Naive B cell (primary cell): ENCODE results near the gene FYN. TPM values are rescaled to one million over a fixed set of nuclear protein-coding genes. Genes with fewer than 3 reads are reported as not detected.

Experiments
- ATAC-seq, 2 donors: fragments of 150-1000 bp; cut with Tn5 transposase; 2 replicates each; pipeline ENCODE4 v1.10.0; 2021; ENCODE audit warnings: low read depth in 2 of 2, mild to moderate bottlenecking in 2 of 2, moderate library complexity in 2 of 2
- DNase-seq: peaks from one replicate; pipeline ENCODE4 v3.0.0; 2022
- H3K27ac Mint-ChIP-seq, 6 donors: one replicate each; pipeline ENCODE4 v1.8.0; 2020 to 2022; ENCODE audit warnings: mild to moderate bottlenecking in 6 of 6, mixed read lengths in 6 of 6, moderate library complexity in 5 of 6, inconsistent platforms in 2 of 6
- H3K27me3 Mint-ChIP-seq, 3 donors: one replicate each; pipeline ENCODE4 v1.8.0; 2021 to 2022; ENCODE audit warnings: mixed read lengths in 3 of 3, mild to moderate bottlenecking in 1 of 3
- H3K36me3 Mint-ChIP-seq, 2 donors: one replicate each; pipeline ENCODE4 v1.8.0; 2020 to 2022; ENCODE audit warnings: mixed read lengths in 2 of 2, inconsistent platforms in 1 of 2, mild to moderate bottlenecking in 1 of 2
- H3K4me1 Mint-ChIP-seq, 3 donors: one replicate each; pipeline ENCODE4 v1.8.0; 2020 to 2022; ENCODE audit warnings: mixed read lengths in 3 of 3, inconsistent platforms in 1 of 3, mild to moderate bottlenecking in 1 of 3, moderate library complexity in 1 of 3
- H3K4me3 Mint-ChIP-seq, 8 donors: one replicate each; pipeline ENCODE4 v1.8.0; 2020 to 2022; ENCODE audit warnings: mild to moderate bottlenecking in 8 of 8, mixed read lengths in 8 of 8, moderate library complexity in 8 of 8, inconsistent platforms in 2 of 8
- H3K9me3 Mint-ChIP-seq, 7 donors: one replicate each; pipeline ENCODE4 v1.8.0; 2020 to 2022; ENCODE audit warnings: mixed read lengths in 7 of 7, mild to moderate bottlenecking in 5 of 7, inconsistent platforms in 2 of 7, moderate library complexity in 1 of 7
- polyA plus RNA-seq, 6 donors: library from polyadenylated mRNA; unstranded; fragments of 300-500 nt; fragmentation: Illumina TruSeq; gene quantifications; one replicate each; pipeline ENCODE4 v1.2.3, GENCODE V29; 2021; ENCODE audit warnings: low read depth in 6 of 6

Gene FYN
- polyA plus RNA-seq, 6 donors from 2014 or later, result 53.1 to 94.5 (median 78.7) TPM

DNA sequence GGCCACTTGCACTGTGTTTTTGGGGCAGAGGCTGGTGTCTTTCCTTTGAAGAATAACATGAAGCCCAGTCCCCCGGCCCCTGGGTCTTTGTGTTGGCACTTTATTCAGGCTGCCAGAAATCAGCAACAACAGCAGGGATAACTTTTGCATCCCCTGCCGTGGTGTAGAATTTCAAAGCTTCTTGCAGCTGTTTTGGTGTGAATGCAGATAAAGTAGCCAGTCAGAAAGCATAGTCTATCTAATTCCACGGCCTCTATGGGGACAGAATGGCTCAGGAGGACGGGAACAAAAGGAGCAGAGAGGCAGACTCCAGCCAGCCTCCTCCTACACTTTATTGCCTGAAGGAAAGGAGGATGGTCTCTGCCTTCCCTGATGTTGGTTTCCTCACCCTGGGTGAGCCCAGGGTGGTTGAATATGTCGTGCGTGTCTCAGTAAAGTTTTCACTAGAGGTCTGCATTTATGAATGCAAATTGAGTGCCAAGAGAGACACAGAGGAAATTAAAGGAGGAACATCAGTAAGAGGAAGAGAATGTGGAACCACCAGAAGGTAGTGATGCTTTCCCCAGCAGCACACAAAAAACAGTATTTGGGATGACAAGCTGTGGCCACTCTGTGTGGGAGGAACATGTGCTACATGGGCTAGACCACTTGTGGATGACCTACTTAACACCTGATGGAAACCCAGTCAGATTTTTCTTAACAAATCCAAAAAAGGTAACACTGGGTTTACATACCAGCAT, 141.6 kb downstream of the FYN start:
- Mint-ChIP-seq H3K9me3 (peaks cover 0 to 10% (median 0%) of the 10 kb centered on the region in 7 donors), H3K27ac (peak overlapping the region; percentile 24 to 92 (median 64)), H3K36me3 (peaks cover 0 to 4% of the 10 kb centered on the region in 2 donors), H3K4me3 (peak overlapping the region in 5 of 8 donors; percentile 7 to 53 (median 47)), H3K4me1 (peaks cover 51 to 66% (median 65%) of the 10 kb centered on the region in 3 donors), H3K27me3 (no peaks in the 10 kb centered on the region)
- ATAC-seq (peak; percentile 68 to 75), DNase-seq (no peak)

DNA sequence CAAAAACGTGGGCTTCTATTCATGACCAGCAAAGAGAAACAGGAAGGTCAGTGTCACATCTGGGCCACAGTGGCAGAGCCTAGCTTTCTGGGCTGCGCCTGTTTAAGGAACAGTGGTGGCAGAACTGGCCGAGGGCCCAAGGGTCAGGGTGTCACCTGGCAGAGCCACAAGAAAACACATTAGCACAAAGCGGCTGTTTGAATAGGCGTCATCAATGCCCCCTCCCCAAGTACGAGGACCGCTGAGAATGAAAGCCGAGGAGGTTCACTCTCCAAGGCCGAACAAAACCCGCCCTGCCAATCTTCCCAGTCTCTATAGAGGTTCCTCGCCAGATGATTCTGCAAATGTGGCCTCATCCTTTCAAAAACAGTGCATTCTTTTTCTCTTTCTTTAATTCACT, 142.4 kb downstream of the FYN start:
- Mint-ChIP-seq H3K4me3 (peak overlapping the region in 3 of 8 donors; percentile 20 to 53 (median 49)), H3K4me1 (peaks cover 49 to 69% (median 63%) of the 10 kb centered on the region in 3 donors), H3K36me3 (peaks cover 0 to 4% of the 10 kb centered on the region in 2 donors), H3K27me3 (no peaks in the 10 kb centered on the region), H3K27ac (peak overlapping the region in 5 of 6 donors; percentile 61 to 91 (median 74)), H3K9me3 (peaks cover 0 to 10% (median 0%) of the 10 kb centered on the region in 7 donors)
- ATAC-seq (no peak), DNase-seq (no peak)

DNA sequence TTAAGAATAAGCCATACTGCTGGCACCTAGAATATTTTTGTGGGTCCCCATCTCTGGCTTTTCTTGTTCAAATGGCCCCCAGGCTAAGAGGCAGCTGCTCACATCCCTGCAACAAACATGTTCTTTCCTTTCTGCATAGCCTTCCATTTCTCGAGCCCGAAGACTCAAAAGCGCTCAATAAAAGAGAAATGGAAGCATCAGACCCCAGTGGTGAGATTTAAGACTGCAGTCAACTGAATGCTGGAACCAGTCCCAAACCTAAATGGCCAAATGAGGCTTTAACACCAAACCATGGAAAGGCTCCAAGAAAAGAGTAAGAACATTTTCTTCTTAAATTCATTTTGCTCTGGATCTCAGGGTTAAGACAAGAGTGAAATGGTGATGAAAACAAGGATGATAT, 145.4 kb downstream of the FYN start:
- H3K27me3 Mint-ChIP-seq, result no peaks in the 10 kb centered on the region

DNA sequence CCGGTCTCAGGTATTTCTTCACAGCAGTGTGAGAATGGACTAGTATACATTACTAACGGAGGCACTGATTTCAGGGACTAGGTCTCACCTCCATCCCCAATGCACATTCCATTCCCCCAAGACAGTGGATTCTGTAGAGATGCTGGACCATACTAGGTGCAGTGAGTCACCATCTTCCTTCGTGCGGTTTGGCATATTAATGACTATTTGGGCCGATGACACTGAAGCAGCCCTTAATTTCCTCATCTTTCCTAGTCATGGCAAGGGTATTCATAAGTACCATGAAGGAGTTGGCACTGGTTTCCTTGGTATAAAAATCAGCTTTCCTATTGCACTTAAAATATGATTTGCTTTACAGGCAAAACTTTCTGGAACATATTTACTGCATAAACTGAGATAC, 146.2 kb downstream of the FYN start:
- no peak for DNase-seq
- ATAC-seq, result no peak
- H3K36me3 Mint-ChIP-seq, result peaks cover 0 to 4% of the 10 kb centered on the region in 2 donors
- H3K4me1 Mint-ChIP-seq, result peaks cover 49 to 67% (median 55%) of the 10 kb centered on the region in 3 donors
- H3K4me3 Mint-ChIP-seq, result peak overlapping the region in 1 of 8 donors; percentile 63
- no peaks in the 10 kb centered on the region for H3K27me3 Mint-ChIP-seq
- H3K27ac Mint-ChIP-seq, result peak overlapping the region in 1 of 6 donors; percentile 87
- peaks cover 0 to 6% (median 0%) of the 10 kb centered on the region in 7 donors for H3K9me3 Mint-ChIP-seq

More for the DNA sequence above, 145.4 kb downstream of the FYN start:
- ATAC-seq (no peak), DNase-seq (no peak)
- Mint-ChIP-seq H3K4me1 (peaks cover 43 to 67% (median 54%) of the 10 kb centered on the region in 3 donors), H3K4me3 (no peak overlapping the region), H3K36me3 (peaks cover 0 to 4% of the 10 kb centered on the region in 2 donors), H3K27ac (no peak overlapping the region), H3K9me3 (peaks cover 0 to 10% (median 0%) of the 10 kb centered on the region in 7 donors)

DNA sequence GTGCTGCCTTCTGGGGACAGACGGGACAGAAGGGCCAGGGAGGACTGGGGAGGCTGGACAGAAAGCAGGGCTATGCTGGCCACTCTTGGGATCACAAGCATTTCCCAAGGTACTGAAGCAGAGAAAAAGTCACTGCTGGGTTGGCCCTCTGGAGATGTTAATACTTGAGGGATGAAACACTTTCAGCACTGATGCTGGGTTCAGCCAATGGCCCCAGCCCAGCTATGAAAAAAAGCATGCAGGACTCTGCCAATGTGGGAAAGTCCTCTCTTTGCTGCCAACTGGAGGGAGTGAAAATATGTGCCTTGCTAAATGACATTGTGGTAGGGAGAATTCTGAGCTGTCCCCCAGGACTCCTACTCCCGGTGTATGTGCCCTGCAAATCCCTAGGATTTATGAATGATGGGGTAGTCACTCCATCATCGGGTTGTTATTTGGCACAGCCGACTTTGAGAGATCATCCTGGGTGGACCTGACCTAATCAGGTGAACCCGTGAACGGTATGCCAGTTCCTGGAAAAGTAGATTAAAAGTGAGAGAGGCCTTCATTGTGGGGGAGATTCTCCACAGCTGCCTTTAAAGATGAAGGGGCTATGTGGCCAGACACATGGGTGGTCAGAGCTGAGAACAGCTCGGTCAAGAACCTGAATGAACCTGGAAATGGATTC, 147.7 kb downstream of the FYN start:
- peak overlapping the region in 1 of 8 donors; percentile 87 for H3K4me3 Mint-ChIP-seq
- no peaks in the 10 kb centered on the region for H3K9me3 Mint-ChIP-seq
- H3K36me3 Mint-ChIP-seq, result peaks cover 0 to 4% of the 10 kb centered on the region in 2 donors

DNA sequence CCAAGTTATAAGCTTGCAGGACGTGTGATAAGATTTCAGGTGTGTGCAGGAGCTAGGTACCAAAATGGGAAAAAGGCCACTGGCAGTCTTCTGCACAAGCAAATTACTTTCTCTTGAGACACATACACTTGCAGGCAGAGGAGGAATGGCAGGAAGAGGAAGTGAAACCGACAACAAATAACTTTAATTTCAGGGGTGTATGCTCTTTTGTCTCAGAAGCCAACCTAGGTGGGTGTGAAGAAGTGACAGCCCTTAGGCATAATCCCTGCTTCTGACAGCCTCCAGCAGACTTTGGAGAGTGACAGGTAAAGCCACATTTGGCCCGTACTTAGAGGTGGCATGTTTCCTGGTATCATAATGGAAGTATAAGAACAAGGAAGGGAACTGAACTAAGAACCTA, 148.7 kb downstream of the FYN start:
- Mint-ChIP-seq H3K27me3 (no peaks in the 10 kb centered on the region), H3K36me3 (peaks cover 0 to 4% of the 10 kb centered on the region in 2 donors), H3K4me3 (peak overlapping the region; percentile 15 to 87 (median 74)), H3K4me1 (peaks cover 37 to 52% (median 38%) of the 10 kb centered on the region in 3 donors), H3K27ac (peak overlapping the region; percentile 58 to 96 (median 86)), H3K9me3 (no peaks in the 10 kb centered on the region)
- peak; percentile 98 for ATAC-seq
- peak; percentile 75 for DNase-seq

More for the DNA sequence above, 147.7 kb downstream of the FYN start:
- Mint-ChIP-seq H3K27me3 (no peaks in the 10 kb centered on the region), H3K4me1 (peaks cover 45 to 60% (median 47%) of the 10 kb centered on the region in 3 donors), H3K27ac (no peak overlapping the region)
- ATAC-seq (no peak), DNase-seq (no peak)

DNA sequence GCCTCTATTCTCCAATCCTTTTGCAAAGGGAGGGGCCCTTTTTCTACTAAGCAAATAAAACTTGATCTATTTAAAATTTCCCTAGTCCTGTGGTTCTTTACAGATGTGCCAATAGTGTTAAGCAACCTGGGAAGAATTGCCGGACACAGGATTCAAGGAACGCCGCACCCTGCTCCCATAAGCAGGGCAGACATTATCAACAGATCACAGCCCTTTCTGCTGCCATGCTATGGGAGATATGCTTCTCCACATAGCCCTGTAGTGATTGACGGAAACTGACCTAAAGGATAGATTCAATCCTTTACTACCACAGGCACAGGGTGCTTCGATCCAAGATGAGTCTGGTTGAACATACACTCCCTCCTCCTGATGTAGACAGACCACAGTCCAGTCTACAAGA, 149.2 kb downstream of the FYN start:
- H3K36me3 Mint-ChIP-seq, result peaks cover 0 to 5% of the 10 kb centered on the region in 2 donors
- no peaks in the 10 kb centered on the region for H3K27me3 Mint-ChIP-seq
- peak overlapping the region in 2 of 6 donors; percentile 72 to 96 for H3K27ac Mint-ChIP-seq
- no peak for DNase-seq
- no peaks in the 10 kb centered on the region for H3K9me3 Mint-ChIP-seq
- ATAC-seq, result peak; percentile 11 to 22
- peaks cover 37 to 52% (median 38%) of the 10 kb centered on the region in 3 donors for H3K4me1 Mint-ChIP-seq
- H3K4me3 Mint-ChIP-seq, result peak overlapping the region; percentile 15 to 87 (median 74)

DNA sequence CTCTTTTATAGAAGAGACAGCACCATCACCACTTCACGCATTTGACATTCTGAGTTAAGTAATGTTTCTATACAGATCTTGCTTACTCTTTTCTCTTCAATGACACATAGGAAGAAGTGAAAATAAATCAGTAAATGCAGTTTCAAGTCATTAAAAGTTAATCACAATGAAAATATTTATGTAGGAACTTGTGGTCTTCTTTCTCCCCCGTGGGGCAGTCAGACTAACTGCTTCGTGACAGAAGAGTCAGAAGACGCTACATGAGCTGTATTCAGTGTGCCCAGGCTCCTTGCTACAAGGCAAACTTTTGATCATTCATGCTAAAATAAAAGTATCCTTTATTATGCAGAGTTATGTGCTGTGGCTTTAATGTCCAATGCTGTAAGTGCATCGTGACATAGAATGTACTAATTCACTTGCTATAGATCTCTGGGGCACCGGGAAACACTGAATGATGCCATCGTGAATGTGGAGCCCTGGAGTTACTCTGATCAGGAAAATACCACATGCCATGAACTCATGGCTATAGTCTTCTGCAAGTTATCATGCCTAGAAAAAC, 149.8 kb downstream of the FYN start:
- Mint-ChIP-seq H3K36me3 (peaks cover 0 to 9% of the 10 kb centered on the region in 2 donors), H3K4me3 (peak overlapping the region in 1 of 8 donors; percentile 42), H3K9me3 (no peaks in the 10 kb centered on the region), H3K27ac (no peak overlapping the region), H3K4me1 (peaks cover 37 to 52% (median 38%) of the 10 kb centered on the region in 3 donors), H3K27me3 (no peaks in the 10 kb centered on the region)
- DNase-seq, result no peak
- no peak for ATAC-seq

DNA sequence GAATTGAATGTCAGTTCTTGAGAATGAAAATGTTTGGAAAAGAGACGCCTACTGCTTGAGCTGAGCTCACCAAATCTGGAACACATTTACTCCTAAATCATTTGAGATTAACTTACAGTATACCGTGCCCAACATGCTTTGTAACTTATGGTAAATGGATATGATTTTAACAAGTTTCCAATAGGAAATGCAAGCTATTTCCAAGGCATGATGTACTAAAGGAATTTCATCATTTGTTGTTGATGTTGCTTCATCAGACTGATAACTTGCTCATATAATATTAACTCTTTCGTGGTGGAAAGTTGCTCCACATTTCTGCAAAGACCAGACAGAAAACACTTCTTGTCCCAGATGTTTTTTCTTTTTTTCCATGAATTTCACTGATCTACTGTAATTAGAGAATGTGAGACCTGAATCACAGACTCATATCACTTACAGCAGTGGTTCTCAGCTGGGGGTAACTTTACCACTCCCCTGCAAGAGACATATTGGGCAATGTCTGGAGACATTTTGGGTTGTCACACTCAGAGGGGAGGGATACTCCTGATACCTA, 151.0 kb downstream of the FYN start:
- H3K36me3 Mint-ChIP-seq, result peaks cover 0 to 9% of the 10 kb centered on the region in 2 donors
- DNase-seq (no peak), ATAC-seq (no peak)
- H3K27me3 Mint-ChIP-seq, result no peaks in the 10 kb centered on the region
- H3K27ac Mint-ChIP-seq, result peak overlapping the region in 1 of 6 donors; percentile 15
- H3K4me1 Mint-ChIP-seq, result peaks cover 35 to 52% (median 37%) of the 10 kb centered on the region in 3 donors
- H3K4me3 Mint-ChIP-seq, result peak overlapping the region in 1 of 8 donors; percentile 34
- H3K9me3 Mint-ChIP-seq, result no peaks in the 10 kb centered on the region

DNA sequence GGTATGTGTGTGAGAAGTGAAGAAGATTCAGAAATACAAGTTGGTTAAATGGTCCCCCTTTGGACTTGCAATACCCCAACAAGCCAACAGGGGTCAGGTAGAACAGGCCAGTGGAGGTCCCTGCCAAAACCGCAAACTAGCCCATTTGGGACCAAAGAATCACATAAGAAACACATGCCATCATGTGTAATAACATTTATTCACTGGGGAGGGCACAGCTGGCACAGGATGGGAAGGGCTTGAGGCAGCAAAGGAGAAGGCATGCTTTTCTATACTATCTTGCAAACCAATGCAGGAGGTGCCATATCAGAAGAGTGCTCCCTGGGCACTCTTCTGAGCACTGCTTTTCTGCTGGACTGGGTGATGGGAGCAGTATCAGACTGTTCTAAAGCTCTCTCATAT, 151.5 kb downstream of the FYN start:
- ATAC-seq (peak in 1 of 2 donors; percentile 9), DNase-seq (peak; percentile 32)
- H3K4me1 Mint-ChIP-seq, result peaks cover 35 to 50% (median 37%) of the 10 kb centered on the region in 3 donors
- peaks cover 0 to 9% of the 10 kb centered on the region in 2 donors for H3K36me3 Mint-ChIP-seq
- H3K27ac Mint-ChIP-seq, result peak overlapping the region in 2 of 6 donors; percentile 10 to 15
- peak overlapping the region in 2 of 8 donors; percentile 29 to 43 for H3K4me3 Mint-ChIP-seq
- H3K27me3 Mint-ChIP-seq, result no peaks in the 10 kb centered on the region
- no peaks in the 10 kb centered on the region for H3K9me3 Mint-ChIP-seq

DNA sequence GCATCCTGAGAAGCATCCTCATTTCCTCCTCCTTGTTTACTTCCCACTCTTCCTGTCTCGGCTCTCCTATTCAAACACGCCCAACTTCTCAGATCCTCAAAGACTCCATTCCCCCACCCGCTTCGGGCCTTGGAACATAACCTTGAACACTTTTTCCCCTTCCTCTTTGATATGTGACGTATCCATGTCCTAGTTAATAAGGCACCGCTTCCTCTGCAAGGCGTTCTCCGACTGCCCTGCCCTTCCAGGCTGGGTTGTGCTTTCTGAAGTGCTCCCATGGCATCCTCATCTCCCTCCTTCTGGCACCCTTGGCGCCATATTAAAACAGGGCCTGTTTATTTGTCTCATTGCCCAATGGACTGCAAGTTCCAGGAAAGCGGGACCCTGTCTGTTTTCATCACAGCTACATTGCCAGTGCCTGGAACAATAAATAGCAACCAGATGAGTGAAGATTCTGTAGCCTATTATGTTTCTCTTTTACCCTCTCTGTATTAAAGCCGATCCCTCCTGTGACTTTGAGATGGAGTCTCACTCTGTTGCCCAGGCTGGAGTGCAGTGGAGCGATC, 152.2 kb downstream of the FYN start:
- peaks cover 0 to 9% of the 10 kb centered on the region in 2 donors for H3K36me3 Mint-ChIP-seq
- H3K27me3 Mint-ChIP-seq, result no peaks in the 10 kb centered on the region
- H3K9me3 Mint-ChIP-seq, result no peaks in the 10 kb centered on the region
- H3K4me1 Mint-ChIP-seq, result peaks cover 32 to 45% (median 35%) of the 10 kb centered on the region in 3 donors
- no peak for DNase-seq
- no peak for ATAC-seq
- H3K27ac Mint-ChIP-seq, result peak overlapping the region in 3 of 6 donors; percentile 49 to 91 (median 67)
- peak overlapping the region in 1 of 8 donors; percentile 74 for H3K4me3 Mint-ChIP-seq

DNA sequence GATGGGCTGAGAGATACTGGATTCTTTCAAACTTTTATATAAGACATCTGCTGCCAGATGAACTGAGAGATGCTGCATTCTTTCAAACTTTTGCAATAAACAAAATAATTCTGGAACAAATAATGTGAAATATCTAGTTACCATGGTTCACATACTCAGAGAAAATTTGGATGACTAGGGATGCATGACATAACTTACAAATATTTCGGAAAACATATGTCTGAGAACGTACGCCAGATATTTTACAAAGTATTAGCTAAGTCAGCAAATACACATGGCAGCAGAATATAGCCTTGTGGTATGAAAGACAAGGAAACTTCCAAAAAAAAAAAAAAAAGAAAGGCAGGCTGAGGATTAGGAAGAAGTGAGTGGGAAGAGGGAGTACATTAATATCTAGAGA, 154.3 kb downstream of the FYN start:
- no peaks in the 10 kb centered on the region for H3K9me3 Mint-ChIP-seq
- H3K27ac Mint-ChIP-seq, result peak overlapping the region in 1 of 6 donors; percentile 47
- peaks cover 13 to 25% (median 20%) of the 10 kb centered on the region in 3 donors for H3K4me1 Mint-ChIP-seq
- no peak for ATAC-seq
- DNase-seq, result no peak
- H3K4me3 Mint-ChIP-seq, result no peak overlapping the region
- H3K36me3 Mint-ChIP-seq, result peaks cover 0 to 14% of the 10 kb centered on the region in 2 donors
- no peaks in the 10 kb centered on the region for H3K27me3 Mint-ChIP-seq

DNA sequence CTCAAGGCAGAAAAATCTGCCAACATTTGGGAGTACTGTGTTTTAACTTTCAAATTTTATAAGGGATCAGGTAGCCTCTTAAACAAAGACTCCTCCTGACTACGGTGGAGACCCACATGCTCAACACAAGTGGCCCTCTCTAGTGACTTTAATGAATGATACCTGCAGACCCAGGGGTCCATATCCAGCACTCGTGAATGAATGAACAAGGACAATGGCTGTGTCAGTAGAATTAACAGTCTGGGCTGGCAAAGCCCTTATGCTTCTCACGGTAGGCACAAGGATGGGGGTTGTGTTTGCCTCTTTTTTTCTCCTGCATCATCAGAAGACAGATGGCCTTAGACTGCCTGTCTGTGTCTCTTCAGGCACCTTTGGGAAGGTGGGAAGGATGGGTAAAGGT, 154.9 kb downstream of the FYN start:
- Mint-ChIP-seq H3K36me3 (peaks cover 0 to 14% of the 10 kb centered on the region in 2 donors), H3K27me3 (no peaks in the 10 kb centered on the region), H3K27ac (no peak overlapping the region), H3K9me3 (no peaks in the 10 kb centered on the region), H3K4me3 (no peak overlapping the region), H3K4me1 (peaks cover 13 to 20% (median 18%) of the 10 kb centered on the region in 3 donors)
- no peak for ATAC-seq
- DNase-seq, result no peak
